ENCODE data around the gene MVB12B.

Gene MVB12B

GRCh38 chr9:126431077-126431742 is 104.6 kb downstream of the MVB12B start:
- DNase-seq, result no peak

DNA sequence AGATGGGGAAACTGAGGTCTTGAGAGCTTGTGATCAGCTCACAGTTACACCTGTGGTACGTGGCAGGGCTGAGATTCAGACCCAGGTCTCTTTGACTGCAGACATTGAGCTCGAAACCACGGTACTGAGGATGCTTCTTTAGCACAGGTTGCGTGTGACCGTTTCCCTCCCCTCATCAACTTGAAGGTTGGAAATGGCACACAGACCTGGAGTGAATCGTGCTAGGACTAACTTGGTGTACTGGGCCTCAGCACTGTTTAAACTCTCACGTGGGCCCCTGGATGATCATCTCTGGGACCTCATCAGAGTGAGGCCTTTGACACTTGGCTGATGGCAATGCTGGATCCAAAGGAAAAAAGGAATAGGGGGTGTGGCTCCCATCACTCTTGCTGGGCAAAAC is 106.0 kb downstream of the MVB12B start:
- no peak for DNase-seq

- DNase-seq, result no peak
These were observed 108.5 kb downstream of the MVB12B start for GRCh38 chr9:126435105-126435504.

- no peak for DNase-seq
These were observed 109.0 kb downstream of the MVB12B start for GRCh38 chr9:126435626-126436025.

DNA sequence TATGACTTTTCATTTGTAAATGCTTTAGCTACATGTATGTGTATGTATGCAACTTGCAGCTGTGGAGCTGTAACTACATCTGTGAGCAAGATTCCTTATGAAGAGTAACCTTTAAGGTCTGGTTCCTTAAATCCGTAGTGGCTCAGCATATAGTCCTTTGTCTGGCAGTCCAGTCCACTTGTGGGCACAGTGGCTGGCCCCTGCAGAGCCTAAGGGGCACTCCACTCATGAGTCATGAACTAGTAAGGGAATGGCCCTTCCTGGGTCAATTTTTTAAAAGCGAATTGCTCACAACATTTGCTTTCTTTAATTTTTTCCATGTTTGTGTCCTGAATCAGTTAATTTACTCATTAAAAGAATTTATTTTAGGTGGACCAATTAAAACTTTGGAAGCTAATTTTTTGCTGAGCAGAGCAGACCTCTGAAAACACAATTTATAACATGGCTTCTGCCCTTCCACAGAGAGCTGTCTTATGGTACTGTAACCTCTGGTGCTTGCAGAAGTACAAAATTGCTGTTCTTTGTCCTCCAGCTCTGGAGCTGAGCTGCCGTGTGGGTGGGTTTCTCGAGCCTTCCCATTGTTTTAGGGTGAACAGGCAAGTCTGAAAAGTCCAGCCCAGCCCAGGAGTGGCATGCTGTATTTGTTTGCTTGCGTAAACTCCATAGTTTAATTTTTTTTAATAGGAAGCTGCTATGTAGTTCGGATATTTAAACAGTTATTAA is 110.1 kb downstream of the MVB12B start:
- DNase-seq, result peak in 2 of 4 experiments; percentile 9

GRCh38 chr9:126437268-126437666 is 110.6 kb downstream of the MVB12B start:
- no peak for DNase-seq

DNA sequence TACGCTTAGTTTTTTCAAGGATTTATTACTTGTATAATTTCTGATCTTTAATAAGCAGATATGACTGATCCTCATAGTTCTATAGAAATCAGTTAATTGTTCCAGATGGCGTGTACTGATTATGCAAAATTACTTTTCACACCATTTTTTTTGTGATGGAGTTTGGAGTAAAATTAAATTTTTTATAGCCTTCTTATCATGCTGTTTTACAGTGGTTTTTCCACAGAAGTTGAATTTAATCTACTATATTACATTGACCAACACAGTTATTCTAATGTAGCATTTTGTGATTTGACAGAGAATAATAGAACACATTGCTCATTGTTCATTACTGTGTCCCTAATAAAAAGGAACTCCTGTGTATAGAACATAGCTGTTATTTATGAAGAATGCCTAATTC is 111.1 kb downstream of the MVB12B start:
- DNase-seq, result no peak

DNA sequence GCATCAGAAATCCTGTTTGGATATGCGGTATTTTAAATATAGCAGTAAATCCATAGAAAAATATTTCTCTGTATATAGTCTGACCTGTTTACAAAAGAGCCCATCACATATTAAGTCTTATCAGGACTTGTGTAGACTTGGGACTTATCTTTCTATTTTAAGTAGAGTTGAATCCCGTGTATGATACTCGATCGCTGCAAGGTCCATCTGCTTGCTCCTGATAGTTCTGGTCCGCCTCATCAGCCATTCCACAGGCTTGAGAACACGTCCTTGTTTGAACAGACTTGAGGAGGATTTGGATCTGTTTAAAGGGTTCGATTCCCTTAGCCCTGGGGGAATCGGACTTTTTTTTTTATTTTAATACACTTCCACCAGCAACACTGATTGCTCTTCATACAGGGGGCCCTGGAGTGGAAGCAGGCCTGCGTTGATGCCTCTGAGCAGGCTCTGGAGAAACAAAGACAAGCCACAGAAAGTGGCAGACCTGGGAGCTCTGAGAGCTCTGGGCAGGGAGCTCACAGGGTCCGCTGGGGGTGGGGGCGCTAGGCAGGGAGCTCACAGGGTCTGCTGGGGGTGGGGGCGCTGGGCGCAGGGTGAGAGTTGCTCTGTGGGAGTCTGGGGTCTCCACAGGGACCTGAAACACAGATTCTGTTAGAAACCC is 112.2 kb downstream of the MVB12B start:
- no peak for DNase-seq

- DNase-seq, result no peak
These were observed 112.8 kb downstream of the MVB12B start for GRCh38 chr9:126439402-126439765.

DNA sequence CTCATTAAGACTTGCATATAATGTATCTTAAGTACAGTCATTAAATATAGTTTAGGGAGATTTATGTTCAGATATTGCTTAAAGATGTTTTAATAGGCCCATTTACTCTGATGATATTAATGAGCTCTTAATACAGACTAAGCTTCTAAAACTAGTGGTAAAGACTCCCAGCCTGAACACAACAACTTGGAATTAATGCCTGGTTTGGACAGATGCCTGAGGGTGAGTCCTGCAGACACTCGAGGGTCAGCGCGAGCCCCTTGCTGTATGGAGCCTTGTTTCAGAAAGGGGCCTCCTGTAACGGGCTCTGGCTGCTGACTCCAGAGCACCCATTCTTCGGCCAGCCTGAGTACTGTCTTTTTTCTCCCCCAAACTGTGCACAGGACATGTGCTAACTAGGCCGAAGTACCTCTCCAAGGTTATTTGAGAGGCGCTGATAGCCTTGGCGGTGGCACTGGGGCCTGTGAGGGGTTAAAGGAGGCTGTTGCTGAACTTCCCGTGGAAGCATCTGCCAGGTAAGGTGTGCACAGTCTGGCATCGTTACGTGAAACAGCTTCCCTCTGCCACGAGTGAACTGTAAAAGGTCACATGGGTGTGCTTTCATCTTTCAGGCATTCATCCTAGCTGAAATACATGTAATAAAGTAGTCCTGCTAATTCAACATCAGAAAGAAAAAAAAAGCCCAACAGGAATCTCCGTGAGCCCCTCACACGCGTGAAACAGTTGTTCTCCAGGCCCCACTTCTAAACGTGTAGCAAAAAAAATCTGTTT is 113.4 kb downstream of the MVB12B start:
- DNase-seq, result no peak

GRCh38 chr9:126440940-126441339 is 114.3 kb downstream of the MVB12B start:
- no peak for DNase-seq

DNA sequence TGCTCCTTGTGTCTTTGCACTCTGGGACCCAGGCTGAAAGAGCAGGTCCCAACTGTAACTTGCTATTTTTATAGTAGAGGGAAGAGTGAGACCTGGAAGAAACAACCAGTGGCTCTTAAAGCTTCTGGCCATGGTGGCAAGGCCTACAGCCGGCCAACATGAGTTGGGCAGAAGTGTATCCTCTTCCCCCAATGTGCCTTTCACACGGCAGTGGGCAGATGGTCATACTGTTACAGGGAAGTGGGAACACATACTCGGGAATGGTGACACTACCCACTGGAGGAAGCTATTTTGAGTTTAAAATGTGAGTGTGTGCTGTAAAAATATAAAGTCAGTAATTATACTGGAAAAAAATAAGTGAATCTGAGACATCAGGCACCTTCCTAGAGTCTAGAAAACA is 116.0 kb downstream of the MVB12B start:
- peak; percentile 24 to 68 (median 56) for DNase-seq

DNA sequence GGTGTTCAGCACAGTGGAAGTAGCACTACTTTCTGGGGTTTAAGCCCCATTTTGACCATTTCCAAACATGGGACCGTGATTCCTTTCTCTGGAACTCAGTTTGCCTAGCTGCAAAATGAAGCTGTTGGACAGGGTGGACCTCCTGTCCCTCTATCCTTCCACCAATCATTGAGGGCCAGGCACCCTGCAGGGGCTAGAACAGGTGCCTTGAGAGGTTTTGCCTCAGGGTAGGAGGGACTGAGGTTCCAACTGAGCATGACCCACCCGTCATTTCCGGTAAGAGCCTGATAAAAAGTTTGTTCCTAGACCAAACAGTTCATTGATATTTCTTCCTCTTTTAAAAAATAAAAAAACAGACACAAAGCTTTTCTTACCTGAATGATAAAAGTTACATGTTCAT is 116.5 kb downstream of the MVB12B start:
- no peak for DNase-seq

DNA sequence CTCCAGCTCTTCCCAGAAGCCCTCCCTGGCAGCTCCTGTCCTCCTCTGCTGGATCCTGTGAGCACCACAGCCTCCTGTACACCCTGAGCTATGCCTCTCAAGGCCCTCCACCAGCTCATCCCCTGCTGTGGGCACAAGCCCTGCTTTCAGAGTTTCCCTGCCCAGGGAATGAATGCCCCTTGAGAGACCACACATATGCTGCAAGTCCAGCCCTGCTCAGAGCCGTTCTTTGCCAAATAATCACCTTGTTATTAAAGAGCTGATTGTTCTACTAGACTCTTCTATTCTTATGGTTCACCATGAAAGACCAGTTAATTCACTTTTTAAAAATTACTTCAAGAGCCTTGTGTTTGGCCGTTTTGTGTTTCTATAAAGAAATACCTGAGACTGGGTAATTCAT is 121.5 kb downstream of the MVB12B start:
- DNase-seq, result no peak

GRCh38 chr9:126448865-126449577 is 122.4 kb downstream of the MVB12B start:
- no peak for DNase-seq

- no peak for DNase-seq
These were observed 123.4 kb downstream of the MVB12B start for GRCh38 chr9:126449725-126450667.

GRCh38 chr9:126450668-126451205 is 124.1 kb downstream of the MVB12B start:
- no peak for DNase-seq

DNA sequence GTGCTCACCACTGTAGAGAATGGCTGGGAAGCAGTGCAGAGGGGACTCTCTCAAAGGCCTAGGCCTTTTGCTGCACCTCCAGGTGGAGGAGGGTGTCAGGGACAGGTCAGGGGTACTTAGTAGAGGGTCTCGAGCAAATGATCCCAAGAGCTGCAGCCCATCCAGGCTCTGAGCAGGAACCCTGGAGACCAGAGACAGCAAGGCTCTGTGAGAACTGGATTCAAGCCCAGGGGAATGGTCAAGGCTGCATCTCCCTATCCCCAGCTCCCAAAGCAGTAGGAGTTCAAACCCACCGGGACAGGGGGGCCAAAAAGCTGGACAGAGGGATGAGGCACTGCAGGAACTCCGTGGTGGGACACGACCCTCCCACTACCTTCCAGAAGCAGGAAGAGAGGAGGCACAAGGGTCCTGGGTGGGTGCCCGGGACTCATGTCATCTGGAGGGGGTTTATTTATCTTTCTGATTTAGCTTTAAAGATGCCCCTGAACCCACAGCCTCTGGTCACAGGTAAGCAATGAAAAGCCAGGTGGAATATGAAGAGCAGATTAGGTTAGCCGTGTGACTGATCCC is 124.8 kb downstream of the MVB12B start:
- DNase-seq, result no peak

- no peak for DNase-seq
These were observed 125.5 kb downstream of the MVB12B start for GRCh38 chr9:126452106-126452505.

DNA sequence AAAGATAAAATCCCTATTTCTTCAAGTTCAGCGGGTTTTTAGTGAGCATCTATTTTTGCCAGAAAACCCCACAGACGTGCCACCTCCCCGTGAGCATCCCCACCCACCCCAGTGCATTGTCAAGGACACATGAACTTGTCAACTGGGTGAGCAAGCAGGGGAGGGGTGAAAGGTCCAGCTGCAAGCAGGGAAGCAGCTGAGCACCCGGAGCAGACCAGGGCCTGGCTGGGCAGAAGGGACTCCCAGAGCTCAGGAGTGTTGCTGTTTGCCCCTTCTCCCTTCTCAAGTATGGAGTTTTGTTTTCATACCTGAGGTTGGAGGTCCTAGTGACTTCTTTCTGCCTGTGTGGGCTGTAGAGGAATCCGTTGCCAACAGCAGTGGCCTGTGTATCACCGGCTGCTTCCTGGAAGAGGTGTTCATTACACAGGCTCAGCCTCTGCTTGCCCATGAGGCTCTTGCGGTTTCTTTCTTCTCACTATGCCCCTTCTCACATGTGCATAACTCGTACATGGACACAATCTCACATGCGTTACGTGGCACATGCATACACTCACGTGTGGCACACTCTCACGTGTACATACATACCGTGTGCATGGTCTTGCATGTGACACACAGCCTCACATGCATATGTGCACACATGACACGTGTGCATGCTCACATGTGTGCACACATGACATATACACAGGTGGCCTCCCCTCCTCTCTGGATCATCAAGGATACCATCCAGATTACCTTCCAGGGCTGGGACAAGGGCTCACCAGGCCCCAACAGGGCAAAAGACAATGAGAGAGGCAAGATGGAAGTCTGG is 126.7 kb downstream of the MVB12B start:
- DNase-seq, result no peak
